ENCODE data around the gene ZC3H12A.
A peak's percentile ranks its signal among the peaks of the same experiment; 100 is the strongest.

ZC3H12A gene

DNA sequence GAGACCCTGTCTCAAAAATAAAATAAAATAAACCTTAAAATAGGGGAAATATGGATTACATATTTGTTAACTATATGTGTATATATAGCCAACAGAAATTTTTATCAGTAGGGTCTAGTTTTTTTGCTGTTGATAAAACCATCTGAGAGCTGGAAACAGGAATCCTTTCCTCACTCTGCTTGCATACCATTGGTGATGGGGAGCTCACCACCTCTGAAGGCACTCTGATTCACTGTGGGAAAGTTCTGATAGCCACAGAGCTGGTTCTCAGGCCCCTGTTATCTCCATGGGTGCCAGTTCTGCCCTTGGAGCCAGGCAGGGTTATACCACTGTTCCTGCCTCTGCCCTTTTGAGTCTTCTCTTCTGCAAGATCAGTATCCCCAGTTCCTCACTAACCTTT is 17.8 kb upstream of the ZC3H12A start:
- no peak for DNase-seq

DNA sequence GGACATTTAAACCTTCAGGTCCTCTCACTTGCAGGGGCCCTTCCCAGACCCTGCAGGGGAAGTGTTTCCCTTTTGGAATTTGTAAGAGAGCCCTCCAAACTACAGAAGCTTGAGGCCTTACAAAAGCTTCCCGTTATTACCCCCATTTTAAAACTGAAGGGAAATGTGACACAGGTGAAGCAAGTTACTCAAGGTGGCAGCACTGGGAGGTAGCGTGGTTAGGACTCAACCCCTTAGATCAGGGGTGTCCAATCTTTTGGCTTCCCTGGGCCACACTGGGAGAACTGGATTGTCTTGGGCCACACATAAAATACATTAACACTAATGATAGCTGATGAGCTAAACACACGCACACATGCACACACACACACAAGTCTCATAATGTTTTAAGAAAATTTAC is 15.8 kb upstream of the ZC3H12A start:
- DNase-seq, result no peak

- DNase-seq, result no peak
Measured at GRCh38 chr1:37461698-37462436, 12.5 kb upstream of the ZC3H12A start.

DNA sequence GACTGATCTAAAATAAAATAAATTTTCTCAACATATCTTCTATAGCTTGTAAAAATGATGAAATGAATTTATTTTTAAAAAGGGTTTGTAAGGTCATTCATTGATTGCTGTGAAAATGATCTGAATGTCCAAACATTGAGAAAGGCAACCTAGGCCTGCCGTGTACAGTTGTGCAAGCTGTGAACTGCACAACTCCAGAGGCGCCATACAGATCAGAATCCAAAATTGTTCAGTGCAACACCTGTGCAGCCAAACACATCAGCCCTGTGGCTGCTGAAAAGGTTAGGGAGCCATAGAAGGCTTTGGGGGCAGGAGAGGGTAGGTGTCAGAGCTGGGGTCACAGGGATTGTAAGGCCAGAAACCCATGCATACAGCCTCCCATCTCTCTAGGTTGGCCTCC is 9.9 kb upstream of the ZC3H12A start:
- DNase-seq, result no peak

- no peak for DNase-seq
Measured at GRCh38 chr1:37465593-37466517, 8.5 kb upstream of the ZC3H12A start.

GRCh38 chr1:37468037-37468436 is 6.3 kb upstream of the ZC3H12A start:
- DNase-seq, result no peak

- no peak for DNase-seq
Measured at GRCh38 chr1:37469386-37469785, 5.0 kb upstream of the ZC3H12A start.

DNA sequence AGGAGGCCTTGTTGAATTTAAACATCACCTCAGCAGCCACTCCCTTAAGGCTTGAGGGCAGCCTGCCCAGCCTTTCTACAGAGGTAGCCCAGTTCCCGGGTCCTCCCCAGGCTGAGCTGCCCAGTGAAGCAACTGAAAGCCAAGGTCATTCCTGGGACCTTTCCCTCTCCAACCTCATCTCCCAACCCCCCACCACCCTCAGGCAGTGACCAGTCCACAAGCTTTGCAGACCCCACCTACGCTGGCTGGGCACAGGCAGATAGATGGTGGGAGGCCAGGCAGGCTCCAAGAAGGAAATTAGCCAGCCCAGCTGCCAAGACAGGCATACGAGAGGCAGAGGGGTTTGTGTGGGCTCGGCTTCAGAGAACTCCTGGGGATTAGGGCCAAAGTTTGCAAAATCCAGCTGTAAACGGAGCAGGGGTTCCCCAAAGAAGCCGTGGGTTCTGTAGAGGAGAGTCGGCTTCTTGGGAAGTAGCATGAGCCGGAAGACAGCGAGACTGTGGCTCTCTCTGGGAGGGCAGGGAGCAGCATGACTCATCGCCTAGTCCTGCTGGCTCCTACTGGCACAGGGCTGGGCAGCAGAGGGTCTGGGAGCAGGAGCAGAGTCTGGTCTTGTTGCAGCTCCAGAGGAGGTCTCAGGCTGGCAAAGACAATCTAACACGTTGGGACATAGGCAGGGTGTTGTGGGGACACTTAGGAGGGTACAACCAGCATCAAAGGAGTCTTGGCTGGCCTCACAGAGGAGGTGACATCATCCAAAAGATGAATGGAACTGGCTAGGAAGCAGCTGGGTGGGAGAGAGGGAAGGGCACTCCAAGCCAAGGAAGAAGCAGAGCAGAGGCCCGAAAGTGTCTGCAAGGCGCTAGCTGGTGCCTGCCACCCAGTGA is 2.8 kb upstream of the ZC3H12A start:
- peak; percentile 63 for DNase-seq

- DNase-seq, result no peak
Measured at GRCh38 chr1:37472281-37472680, 2.1 kb upstream of the ZC3H12A start.

DNA sequence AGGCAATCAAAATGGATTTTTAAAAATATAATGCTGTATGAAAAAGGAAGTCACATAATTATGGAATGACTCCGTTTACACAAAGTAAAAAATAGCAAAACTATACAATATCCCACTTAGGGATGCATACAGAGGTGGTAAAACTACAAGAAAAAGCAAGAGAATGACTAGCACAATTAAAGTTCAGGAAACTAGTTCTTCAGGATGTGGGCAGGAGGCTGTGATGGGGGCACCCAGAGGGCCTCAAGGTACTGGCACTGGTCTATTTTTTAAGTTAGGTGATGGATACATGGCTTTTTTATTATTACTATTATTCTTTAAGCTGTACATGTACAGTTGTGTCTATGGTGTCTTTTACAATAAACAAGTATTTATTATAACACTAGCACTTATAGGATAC is 1.4 kb upstream of the ZC3H12A start:
- DNase-seq, result no peak

DNA sequence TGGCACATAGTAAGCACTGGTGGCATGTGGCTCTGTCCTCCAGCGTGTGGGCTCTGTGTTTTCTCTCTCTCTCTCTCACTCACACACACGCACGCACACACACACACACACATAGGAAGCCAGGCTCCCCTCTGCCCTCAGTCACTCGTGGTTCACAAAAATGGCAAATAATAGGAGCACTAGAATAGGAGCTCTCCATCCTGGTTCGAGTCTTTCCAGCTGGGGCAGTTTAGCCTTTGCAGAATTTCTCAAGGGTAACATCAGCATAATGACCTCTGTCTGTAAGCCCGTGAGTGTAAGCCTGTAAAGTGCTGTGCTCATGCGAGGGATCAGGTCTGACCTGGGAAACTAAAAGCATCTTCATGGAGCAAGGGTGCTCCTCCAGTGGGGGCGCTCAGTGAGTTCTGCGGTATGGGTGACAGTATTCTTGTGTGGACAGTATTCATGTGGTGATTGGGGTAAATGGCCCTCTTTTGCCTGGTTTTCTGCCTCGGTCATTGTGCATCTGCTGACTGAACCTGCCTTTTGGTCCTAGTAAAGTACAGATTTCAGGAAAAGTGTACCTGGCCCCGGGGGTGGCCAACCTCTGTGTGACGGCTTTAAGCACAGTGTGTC is 842 bp upstream of the ZC3H12A start:
- no peak for DNase-seq

GRCh38 chr1:37474697-37475379 is 458 bp downstream of the ZC3H12A start:
- peak; percentile 54 for DNase-seq

DNA sequence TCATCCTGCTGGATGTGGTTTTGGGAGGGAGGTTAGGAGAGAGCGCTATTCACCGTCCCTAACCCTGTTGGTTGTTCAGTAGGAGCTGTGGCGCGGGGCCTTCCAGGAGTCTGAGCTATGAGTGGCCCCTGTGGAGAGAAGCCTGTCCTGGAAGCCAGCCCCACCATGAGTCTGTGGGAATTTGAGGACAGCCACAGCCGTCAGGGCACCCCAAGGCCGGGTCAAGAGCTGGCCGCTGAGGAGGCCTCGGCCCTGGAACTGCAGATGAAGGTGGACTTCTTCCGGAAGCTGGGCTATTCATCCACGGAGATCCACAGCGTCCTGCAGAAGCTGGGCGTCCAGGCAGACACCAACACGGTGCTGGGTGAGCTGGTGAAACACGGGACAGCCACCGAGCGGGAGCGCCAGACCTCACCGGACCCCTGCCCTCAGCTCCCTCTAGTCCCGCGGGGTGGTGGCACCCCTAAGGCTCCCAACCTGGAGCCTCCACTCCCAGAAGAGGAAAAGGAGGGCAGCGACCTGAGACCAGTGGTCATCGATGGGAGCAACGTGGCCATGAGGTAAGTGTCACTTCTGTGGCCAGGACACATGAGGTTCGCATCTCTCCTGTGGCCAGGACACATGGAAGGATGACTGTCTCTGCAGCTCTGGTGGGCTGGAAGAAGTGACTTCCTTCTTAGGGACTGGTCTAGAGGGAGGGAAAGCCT is 1.2 kb downstream of the ZC3H12A start:
- no peak for DNase-seq

DNA sequence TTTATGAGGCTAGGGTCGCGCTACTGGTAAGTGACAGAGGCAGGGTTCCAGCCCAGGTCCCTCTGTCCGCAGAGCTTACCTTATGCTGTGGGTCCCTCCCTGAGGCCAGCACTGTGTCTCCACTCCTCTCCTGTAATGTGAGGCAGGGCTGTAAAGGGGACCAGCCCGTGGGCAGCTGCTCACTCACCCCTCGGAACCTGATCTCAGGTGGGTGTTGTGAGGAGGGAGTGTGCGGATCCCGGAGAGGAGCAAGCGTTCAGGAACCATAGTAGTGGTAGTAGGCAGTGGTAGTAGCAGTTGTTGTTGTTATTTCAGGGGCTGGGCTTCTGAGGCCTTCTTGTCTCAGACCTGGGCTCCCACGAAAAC is 1.7 kb downstream of the ZC3H12A start:
- DNase-seq, result no peak

DNA sequence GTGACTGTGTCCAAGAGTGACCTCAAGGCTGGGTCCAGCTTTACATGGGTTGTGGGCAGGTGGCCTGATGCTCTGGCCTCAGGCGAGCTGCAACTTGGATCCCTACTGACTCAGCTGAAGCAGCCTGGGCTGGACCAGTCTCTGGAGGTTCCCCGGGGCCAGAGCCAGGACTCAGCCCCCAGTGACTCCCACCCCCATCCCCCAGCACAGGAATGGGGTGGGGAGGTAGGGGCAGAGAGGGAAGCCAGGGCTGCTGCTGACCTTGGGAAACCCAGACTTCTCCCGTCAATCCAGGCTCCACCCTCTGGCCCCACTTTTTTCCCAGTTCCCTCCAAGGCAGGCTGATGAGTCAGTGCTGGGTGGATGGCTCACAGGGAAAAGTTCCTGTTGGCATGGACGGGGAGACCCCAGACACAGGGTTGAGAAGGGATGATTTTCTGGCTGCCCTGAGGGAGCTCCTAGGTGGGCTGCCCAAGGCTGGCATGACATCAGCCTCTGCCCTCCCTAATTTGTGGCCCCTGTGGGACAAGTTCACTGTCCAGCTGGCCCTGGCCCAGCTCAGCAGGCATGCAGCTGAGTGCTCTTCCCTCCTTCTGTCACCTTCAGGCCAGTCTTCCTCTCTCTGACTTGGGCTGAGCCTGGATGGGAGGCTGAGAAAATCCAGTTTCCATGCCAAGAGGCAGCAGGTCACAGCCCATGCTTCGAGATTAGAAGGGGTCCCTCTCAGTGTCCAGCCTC is 2.2 kb downstream of the ZC3H12A start:
- DNase-seq, result peak; percentile 35

DNA sequence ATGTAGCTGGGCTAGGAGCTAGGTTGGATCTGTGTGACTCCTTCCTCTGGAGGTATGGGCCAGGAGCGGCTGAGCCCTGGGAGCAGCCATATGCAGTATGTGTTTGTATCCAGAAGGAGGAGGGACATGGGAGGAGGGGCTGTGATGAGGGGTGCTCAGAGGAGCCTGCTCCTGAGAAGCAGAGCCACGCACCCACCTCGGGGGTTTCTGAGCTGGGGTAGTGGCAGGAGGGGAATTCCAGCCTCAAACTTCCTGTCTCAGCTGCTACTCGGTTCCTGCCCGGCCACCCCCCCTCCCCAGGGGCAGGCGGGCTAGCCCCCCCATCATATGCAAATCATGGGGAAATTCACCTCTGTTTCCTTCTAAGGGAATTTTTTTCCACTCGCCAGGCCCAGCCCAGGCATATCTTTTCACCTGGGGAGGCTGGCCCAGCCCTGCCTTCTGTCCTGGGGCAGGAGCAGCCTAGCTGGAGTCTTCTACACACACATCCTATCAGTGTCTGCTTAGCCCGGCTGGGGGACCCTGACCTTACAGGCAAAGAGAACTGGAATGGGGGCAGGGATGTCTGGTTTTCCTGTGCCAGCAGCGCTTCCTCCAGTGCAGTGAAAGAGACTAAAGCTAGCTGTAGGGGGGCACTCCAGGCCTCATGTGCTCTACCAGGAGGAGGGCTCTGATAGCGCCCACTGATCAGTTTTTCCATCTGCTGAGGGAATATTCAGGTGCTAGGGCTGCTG is 3.0 kb downstream of the ZC3H12A start:
- peak; percentile 33 for DNase-seq

- DNase-seq, result no peak
Measured at GRCh38 chr1:37477946-37478345, 3.6 kb downstream of the ZC3H12A start.

- DNase-seq, result no peak
Measured at GRCh38 chr1:37478451-37478881, 4.1 kb downstream of the ZC3H12A start.

DNA sequence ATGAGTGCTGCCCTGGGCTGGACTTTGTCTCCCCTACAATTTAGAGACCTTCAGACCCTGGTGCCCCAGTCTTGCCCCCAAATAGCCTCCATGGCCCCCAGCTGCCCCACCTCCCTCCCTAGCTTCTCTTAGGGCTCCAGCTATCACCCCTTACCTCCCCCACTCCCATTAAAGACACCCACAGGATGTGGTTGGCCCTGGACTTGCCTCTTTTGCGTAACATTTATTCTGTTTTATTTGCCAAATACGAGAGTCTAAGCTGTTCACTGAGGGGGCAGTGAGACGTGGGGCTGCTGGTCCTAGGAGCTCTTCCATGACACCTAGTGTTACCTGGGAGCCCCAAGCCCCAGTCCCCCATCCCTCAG is 4.5 kb downstream of the ZC3H12A start:
- no peak for DNase-seq

All from right hindlimb (tissue), 1 donor.